HG03280 (cell line): Measurements from ENCODE around the gene PARS2.

Source experiments
- ATAC-seq: cut with Tn5 transposase; IDR thresholded peaks from one replicate; pipeline ENCODE4 v1.9.1; 2021; ENCODE audit warnings: mild to moderate bottlenecking, moderate library complexity; ENCODE audit not compliant: unreplicated experiment

Gene PARS2

DNA sequence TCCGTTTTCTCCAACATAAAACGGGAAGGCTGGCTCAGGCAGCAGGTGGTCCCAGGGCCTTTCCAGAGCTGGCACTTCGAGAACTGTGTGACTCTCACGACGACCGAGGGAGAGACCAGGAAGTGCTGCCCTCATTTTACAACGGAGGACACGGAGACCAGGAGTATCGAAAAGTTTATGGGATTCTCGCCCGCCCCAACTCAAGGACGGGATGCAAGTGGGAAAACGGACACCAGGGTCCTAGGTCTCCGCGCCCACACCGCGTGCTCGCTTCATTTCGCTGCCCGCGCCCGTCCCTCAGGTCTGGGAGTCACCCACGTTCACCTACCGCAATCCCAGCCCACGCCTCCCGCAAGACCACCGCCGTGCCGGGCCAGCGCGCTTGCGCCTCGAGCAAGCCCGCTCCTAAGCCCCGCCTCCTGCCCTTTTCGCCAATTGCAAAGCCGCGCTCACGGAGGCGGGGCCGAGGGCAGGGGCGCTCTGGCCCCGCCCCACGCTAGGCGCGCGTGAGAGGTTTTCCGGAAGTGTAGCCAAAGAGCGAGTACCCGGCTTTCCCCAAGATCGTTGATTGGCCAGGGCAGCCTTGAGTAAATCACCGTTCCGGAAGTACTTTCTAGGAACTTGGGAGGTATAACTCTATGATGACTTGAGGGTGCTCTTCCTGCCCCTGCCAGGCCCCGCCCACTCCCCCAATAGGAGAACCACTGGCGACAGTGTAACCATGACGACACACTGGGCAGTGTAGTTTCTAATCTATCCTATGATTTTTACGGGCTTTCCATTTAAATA, at the start of gene PARS2:
Gene PARS2, minus strand, starts transcription at position 391 of the 789 bp plus-strand sequence. CDS start 5,362 bp downstream, outside the sequence.
- peak; percentile 98 for ATAC-seq

DNA sequence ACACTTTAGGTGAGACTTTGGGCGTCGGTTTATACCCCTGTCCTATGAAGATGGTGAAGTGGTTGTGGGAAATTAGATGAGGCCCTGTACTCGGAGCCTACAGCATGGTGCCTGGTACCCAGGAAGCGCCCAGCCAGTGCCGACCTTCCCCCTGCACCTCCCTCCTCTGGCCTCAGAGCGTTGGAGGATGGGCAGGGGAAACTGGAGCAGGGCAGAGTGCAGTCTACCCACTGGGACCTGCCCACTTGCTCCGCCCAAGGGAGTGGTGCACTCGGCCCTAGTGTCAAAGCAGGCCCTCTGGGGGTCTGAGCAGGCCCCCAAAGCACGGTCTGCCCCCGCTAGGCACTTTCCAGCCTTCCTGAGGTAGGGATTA, 49.8 kb upstream of the PARS2 start:
- no peak for ATAC-seq

DNA sequence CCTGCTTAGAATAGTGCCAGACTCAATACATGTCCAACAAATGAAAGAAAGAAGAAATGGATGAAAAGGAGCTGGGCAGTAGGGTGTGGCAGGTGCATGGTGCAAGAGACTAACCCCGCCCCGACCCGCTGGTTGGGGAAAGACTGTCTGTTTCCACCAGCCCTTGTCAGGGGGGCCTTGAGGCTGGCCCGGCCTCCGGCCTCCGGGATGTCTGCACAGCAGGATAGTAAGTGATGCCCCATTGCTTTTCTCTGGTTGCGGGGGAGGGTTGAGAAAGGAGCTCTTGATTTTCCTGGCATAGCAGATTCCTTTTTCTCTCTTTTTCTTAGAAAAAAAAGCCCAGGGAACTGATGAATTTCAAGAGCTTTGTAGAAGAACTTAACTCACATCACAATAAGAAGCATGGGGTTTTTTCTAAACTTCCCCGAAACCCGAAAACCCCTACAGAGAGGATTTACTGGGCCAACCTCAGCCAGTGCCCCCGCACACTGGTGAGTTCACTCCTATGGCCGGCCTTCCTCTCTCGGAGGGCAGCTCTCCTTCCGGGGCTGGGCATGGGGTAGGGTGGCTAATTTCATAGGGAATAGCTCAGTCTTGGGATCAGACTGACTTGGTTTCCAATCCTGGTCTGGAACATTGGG, 49.3 kb upstream of the PARS2 start:
- ATAC-seq: no peak

DNA sequence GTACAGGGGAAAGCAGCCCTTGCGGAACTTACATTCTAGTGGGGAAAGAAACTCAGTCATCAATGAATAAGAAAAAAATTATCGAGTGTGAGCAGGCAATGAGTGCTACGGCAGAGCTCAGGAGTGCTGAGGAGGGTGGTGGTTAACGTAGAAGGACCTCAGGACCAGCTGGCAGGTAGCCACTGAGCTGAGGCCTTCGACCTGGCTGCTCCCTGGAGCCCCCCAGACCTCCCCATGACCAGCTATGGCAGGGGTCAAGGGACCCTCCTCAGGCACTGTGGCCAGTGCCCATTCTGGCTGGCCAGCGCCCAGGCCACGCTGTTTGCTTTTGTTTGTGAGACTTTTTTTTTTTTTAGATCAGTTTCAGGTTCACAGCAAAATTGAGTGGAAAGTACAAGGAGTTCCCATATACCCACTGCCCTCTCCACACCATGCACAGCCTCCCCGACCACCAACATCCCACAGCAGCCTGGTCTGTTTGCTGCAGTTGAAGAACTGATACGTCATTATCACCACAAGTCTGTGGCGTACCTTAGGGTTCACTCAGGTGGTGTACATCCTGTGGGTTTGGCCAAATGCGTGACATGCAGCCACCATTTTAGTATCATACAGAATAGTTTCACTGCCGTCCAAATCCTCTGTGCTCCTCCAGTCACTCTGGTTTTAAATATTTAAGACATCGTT, 48.6 kb upstream of the PARS2 start:
- no peak for ATAC-seq

DNA sequence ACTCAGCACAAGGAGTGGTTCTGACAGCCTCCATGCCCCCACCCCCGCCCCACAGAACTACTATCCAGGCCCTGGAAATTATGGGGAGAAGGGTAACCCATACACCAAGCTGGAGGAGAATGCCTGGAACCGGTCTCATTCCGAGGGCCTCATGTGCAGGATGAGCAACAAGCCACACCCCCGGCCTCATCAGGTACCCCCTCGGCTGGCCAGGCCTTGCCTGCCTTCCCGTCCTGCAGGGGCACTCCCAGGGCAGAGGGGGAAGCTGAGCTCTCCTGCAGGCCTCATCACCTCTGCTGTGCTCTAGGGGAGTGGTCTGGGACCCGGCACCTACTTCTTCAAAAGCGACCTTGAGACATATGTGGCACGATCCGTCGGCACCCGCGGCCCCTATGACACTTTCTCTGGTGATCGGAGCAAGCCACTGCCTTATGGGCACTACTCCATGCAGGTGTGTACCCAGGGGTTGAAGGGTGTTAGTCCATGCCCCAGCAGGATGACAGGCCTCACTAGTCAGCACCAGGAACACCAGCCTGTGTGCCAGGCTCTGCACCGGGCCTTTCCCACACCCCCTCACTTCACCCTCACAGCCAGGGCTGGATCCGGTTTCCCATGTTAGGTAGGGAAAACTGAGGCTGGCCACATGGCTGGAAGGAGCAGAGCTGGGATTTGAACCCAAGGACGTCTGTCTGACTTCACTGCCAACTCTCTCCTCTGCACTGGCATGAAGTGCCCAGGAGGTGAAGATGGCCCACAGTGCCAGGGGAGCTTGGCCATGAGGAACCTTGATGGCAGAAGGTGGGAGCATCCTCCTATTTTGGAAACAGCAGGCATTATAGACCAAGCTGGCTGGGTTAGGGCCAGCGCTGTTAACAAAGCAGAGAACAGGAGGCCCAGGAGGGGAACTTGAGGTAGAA, 47.7 kb upstream of the PARS2 start:
- ATAC-seq: no peak

DNA sequence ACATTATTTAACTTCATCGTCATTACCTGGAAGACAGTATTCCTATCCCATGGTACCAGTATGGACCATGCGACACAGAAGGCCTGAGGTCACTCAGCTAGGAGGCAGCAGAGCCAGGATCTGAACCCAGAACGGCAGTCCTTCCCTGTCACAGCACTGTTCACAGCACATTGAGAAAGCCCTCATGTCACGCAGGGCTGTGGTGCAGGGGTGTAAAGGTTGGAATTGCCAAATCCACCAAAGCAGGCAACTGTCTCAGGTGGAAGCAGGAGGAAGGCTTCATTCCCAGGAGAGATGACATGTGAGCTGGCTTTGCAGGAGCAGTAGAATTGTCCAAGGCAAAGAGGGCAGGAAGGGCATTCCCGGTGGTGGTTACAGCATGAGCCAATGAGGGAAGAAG, 46.7 kb upstream of the PARS2 start:
- no peak for ATAC-seq

DNA sequence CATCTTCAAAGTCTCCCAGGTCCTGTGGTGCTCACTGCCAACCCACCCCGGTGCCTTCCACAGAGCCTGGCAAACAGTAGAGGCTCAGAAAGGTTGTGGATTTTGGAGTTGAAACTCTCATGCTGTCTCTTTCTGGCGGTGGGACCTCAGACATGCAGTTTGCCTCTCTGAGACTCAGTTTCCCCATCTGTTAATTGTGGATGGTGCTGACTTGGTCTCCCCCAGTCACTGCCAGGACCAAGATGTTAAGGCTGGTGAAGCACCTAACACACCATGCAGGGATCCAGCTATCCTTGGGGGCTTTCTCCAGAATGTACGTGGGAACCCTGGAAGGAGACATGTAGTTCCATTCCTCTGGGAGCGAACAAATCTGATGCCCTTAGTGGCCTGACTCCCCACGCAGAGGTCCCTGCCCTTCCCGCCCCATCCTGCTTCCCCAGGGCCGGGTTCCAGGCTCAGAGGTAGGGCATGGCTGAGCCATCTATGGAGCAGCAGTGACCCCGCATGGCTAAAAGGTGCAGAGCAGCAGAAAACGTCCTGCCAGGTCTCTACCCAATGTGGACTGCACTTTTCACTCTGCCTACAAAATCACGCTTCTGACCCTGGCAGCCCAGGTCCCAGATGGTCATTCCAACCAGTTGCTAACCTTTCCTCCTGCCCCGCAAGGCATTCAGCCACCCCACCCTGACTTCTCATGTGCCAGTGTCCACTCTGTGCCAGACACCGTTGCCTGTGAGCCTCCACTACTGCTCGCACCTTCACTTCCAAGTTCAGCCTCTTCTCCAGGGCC, 46.0 kb upstream of the PARS2 start:
- peak; percentile 58 for ATAC-seq

DNA sequence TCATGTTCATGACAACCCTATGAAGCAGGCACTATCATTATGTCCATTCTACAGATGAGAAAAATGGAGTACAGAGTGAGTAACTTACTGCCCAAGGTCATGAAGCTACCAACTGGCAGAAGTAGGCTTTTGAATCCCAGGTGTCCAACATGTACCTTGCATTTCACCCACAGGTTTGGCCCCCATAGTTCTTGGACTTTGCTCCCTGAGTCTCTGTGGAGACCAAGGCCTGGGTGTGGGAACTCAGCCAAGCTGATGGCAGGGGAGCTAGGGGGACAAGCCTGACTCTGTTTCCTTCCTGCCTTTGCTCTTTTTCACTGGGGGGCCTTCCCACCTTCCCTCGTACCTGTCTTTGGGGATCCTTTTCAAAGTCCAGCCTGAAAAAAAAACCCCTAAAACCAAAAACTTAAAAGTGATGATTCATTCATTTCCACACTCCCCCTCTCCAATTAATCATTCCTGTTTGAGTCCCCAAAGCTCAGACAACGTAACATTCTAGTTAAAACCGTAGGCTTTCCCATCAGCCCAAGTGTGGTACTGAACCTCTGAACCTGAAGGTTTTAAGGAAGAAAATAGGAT, 45.3 kb upstream of the PARS2 start:
- no peak for ATAC-seq

DNA sequence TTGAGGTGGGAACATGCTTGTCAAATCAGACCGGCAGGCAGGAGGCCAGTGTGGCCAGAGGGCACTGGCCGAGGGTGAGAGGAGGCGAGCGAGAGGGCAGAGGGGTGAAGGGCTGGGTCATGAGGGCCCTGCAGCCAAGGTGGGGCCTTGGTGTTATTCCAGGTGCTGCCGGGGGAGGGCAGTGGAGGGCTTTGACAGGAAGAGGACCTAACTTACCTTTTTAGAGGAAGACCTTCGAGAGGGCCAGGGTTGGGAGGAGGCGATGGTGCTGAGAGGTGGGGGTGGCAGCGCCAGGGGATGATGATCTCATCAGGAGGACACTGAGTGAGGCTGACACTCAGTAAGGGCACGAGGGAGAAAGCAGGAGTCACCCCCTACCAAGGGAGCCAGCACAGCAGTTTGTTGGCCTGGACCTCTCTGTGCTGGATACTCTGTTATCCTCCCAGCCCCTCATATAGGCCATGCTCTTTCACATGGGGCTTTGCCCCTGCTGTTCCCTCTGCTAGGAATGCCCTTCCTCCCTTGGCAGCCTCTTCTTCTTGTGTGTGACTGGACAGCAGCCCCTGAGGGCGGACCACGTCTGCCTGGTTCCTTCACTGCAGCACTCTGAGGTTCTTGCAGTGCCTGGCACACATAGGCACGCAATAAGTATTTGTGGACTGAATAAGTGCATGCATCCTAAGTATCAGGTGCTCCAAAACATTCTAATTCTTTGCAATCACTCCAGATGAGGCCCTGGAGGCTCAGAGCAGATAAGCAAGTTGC, 44.3 kb upstream of the PARS2 start:
- no peak for ATAC-seq

DNA sequence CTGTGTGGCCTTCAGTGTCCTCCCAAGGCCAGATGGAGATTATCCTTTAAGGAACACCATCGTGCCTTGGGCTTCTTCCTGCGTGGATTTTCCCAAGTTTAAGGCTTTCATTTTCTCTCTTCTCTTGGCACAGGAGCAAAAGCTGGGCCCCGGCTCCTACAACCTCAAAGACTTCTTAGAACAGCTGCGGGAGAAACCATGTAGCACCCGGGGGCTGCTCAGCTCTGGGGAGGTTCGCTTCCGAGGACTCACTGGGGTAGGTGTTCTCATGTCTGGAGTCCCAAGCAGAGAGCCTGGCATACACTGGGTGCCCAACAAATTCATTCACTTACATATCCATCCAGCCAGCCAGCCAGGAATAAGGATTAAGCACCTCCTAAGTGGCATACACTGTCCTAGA, 43.4 kb upstream of the PARS2 start:
- ATAC-seq: no peak

DNA sequence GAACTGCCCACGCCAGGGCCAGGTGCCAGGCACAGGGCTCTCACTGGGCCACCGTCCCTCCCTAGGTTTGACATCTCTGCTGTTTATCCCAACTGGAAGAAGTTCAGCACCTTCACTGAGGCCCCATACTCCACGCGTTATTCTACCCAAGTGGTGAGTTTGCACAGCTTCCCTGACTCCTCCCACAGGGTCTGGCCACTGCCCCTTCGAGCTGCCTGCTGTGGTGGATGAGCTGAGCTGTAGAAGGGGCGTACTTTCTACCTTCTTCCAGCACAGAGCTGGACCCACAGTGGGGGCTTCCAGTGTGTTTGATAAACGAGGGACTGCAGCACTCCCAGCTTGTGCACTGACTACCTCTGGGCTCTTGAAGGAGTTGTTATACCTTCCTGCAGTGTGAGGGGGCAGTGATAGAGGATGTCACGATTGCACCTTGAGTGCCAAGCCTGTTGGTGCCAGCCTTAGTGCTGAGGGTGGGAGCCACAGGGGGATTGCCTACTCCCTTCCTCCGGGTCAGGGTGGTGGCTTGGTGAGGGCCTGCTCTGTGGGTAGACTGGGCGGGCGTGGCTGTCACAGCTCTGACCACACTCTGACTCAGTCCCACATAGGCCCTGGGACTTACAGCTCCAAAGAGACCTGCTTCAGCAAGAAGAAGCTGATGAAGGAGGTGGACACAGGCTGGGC, 42.7 kb upstream of the PARS2 start:
- ATAC-seq: no peak

DNA sequence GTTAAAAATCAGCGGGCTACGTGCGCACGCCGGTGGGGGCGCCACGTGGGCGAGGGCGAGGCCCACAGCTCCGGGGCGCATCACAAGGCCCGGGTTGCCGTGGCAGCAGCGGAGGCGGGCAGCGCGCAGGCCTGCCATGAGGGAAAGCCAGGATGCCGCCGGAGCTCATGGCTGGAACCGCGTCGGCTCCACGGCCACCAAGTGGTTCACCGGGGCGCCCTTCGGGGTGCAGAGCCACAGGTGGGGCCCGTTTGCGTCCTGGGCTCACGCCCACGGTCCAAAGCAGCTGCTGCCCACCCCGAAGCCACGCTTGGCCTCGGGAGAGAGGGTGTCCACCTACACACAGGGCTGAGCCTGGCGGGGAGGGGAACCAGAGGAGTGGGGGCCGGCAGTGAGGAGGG, 41.7 kb upstream of the PARS2 start:
- no peak for ATAC-seq

DNA sequence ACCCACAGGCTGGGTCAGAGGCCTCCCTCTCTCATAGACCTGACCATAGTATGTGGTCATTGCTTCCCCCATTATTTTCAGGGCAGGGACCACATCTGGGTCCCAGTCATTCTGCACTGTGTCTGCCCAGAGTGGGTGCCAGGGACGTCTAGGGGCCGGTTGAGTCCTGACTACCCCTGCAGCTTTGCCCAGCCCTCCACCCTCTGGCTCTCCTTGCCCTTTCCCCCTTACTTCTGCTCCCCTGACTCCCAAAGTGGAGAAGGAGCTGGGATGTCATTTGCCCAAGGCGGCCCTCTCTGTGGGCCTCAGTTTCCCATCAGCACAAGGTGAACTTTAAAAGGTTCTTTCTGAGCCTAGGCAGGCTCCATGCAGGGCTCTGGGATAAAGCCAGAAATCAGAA, 41.1 kb upstream of the PARS2 start:
- ATAC-seq: no peak

DNA sequence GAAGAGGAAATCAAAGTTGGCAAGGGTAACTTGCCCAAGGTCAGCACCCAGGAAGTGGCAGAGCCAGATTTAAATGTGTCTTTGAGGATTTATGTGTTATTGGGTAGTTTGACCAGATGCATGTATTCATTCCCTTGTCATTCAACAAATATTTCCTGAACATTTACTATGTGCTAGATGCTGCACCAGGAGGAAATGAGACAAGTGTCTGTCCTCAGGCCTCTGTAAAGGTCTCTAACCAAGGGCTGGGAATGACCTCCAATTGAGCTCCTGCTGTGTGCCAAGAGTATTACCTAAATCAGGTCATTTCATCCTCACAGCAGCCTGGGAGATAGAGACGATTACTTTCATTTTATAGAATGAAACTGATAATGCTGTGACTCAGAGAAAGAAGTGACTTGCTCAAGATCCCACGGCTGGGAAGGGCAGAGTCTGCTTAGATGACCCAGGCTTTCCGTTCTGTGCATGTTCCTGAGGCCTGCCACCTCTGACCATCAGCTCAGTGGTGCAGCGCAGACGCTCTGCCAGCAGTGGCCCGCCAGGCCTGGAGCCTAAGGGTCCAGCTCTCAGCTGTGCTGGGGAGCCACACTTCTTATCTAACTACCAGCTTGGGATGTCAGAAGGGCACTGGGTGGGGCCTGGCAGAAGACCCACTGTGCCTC, 40.3 kb upstream of the PARS2 start:
- no peak for ATAC-seq

DNA sequence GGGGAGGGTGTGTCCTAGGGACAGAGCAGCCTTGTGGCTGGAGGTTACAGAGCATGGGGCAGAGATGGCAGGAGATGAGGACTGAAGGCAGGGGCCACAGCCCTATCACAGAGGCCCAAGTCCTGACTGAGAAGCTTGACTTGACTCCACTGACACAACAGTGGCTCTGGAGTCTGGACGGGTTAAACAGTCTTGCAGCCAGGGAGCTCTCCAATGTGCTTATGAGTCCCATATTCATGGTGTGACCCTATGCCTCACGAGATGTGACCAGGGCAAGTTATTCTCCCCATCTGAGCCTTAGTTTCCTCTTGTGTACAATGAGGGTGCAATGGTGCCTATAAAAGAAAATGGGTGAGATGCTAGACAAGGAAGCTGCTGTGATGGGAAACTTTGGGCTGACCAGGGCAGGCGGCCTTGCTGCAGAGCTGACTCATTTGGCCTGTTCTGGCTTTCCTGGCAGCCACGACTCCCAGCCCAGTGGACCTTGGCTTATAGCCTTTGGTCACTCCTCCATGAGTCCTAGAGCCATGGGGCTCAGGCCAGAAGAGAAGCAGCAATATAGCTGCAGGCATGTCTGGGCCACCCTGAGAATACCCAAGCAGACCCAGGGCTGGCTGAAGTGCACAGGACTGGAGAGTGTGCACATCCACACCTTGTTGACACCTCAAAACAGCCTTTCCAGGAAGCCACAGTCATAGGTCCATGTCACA, 39.6 kb upstream of the PARS2 start:
- ATAC-seq: no peak

DNA sequence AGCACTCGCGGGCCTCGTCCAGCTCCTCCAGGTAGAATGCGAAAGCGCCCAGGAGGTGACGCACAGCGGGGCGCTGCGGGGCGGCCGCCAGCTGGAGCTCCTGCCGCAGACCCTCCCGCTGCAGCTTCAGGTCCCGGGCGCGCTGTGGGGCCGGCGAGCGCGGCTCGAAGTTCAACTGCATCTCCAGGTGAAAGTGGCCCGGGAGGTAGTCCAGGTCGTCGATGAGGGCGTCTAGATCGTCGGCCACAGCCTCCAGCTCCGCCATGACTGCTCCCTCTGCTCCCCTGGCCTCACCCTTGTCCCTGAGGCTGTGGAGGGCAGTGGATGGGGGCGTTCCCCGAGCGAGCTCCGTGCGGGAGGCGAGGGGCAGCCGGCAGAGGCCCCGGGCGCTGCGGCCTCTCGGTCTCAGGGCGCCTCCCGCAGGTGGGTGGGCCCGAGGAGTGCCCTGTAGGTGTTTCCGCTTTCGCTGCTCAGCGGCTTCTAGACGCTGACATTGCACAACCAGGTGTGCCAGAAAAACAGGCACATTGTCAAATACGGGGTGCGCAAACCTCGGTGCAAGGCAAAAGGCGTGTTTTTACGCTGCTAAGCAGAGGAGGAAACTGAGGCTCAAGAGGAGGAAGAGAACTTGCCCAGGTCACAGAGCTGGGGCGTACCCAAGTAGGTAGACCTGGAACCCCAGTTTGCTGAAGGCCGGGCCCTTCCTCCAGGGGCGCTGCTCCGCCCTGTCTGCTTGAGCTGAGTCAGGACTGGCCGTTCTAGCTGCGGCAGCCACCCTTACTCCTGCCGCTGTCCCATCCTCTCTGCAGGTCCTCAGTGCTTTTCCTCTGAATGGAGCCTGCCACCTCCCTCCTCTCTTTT, 36.8 kb upstream of the PARS2 start, which contains the start of gene TTC22:
Gene TTC22, minus strand, starts transcription at position 425 of the 861 bp plus-strand sequence. Its CDS starts 160 bp downstream, at position 265.
- ATAC-seq: peak; percentile 82
